GM19099 (cell line): ENCODE measurements around the gene TMEM132D.

Source experiments
- POLR2A ChIP-seq: IDR thresholded peaks from 3 replicates; pipeline ENCODE4 v1.6.1; 2011; ENCODE audit warnings: low read depth; ENCODE audit not compliant: insufficient read length; ENCODE audit errors: extremely low read depth

Gene TMEM132D

GRCh38 chr12:129614221-129614885, 289.5 kb downstream of the TMEM132D start:
- TF ChIP-seq POLR2A, result no peak

- TF ChIP-seq POLR2A, result no peak
Observed at GRCh38 chr12:129613314-129613713, 290.5 kb downstream of the TMEM132D start.

GRCh38 chr12:129610601-129611120, 293.2 kb downstream of the TMEM132D start:
- TF ChIP-seq POLR2A, result no peak

GRCh38 chr12:129607756-129608155, 296.1 kb downstream of the TMEM132D start:
- TF ChIP-seq POLR2A, result no peak

GRCh38 chr12:129607301-129607700, 296.5 kb downstream of the TMEM132D start:
- no peak for TF ChIP-seq POLR2A

GRCh38 chr12:129606239-129606638, 297.6 kb downstream of the TMEM132D start:
- TF ChIP-seq POLR2A, result no peak

- no peak for TF ChIP-seq POLR2A
Observed at GRCh38 chr12:129605666-129606065, 298.2 kb downstream of the TMEM132D start.

GRCh38 chr12:129604506-129604905, 299.3 kb downstream of the TMEM132D start:
- no peak for TF ChIP-seq POLR2A

GRCh38 chr12:129599406-129599805, 304.4 kb downstream of the TMEM132D start:
- TF ChIP-seq POLR2A, result no peak

GRCh38 chr12:129594098-129594497, 309.7 kb downstream of the TMEM132D start:
- TF ChIP-seq POLR2A, result no peak

GRCh38 chr12:129592449-129592848, 311.4 kb downstream of the TMEM132D start:
- no peak for TF ChIP-seq POLR2A

- TF ChIP-seq POLR2A, result no peak
Observed at GRCh38 chr12:129589503-129589902, 314.3 kb downstream of the TMEM132D start.

- no peak for TF ChIP-seq POLR2A
Observed at GRCh38 chr12:129588142-129588541, 315.7 kb downstream of the TMEM132D start.

- no peak for TF ChIP-seq POLR2A
Observed at GRCh38 chr12:129585296-129585695, 318.5 kb downstream of the TMEM132D start.

GRCh38 chr12:129579879-129580278, 323.9 kb downstream of the TMEM132D start:
- no peak for TF ChIP-seq POLR2A

- no peak for TF ChIP-seq POLR2A
Observed at GRCh38 chr12:129571901-129572494, 331.8 kb downstream of the TMEM132D start.
